Inflammatory macrophage treated with lipopolysaccharide for 1 hour (primary cell): ENCODE data around the gene USF1.
A peak's percentile ranks its signal among the peaks of the same experiment; 100 is the strongest.
"Not testable (repeated sequence)": the region's sequence is repeated elsewhere in the genome, so short reads cannot be mapped to it uniquely, and the experiment has no call there.

ENCODE experiments used
- DNase-seq, 2 donors: peaks; one replicate each; pipeline ENCODE4 v3.0.0-alpha.2; 2020 to 2022

Gene USF1

DNA sequence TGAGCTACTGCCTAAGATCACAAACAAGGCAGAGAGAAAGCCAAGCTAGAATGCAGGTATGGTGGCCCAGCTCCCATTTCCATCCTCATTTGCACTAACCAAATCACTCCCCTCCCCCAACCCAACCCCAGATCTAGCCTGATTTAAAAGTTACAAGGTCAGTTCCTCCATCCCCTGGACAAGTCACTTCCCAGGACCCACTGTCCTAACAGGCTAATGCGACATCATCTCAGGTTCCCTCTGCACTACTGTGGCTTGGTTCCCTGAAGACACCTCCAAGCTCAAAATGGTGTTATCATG, 27.2 kb downstream of the USF1 start:
- no peak for DNase-seq

DNA sequence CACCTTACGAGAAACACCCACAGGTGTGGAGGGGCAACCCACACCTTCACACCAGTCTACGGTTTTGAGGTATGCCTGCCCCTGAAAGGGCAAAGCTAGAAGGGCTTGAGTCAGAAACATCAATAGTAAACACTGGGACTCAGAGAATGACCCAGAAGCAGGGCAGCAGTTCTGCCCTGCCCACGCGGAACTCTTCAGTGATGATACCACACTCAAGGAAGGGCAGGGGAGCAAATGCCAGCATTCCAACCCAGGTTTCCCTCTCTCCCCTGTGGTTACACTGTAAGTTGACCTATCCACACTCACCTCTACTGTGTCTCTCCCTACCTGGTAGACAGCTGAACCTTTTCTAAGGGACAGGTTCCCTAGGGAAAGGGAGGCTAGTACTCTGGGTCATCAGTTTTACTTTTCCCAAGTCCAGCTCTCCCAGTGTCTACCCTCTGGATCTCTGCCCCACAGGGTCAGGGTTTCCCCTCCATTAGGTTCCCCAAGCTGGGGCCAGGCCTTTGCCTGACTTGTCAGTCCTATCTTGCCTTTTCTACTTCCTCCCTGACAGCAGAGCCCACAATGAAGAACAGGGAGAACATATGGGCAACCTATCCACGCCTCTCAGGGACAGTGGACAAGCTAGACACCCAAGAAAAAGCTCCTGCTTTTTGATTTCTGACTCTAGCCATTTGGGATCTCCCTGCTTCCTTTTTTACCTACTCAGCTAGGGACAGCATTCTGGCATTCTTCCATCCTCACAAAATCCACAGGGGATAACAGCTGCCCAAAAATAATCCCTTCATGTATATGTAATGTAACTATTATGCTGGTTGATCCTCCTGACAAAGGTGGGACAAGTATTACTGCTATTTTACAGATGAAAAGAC, 27.8 kb downstream of the USF1 start:
- peak; percentile 34 to 49 for DNase-seq

DNA sequence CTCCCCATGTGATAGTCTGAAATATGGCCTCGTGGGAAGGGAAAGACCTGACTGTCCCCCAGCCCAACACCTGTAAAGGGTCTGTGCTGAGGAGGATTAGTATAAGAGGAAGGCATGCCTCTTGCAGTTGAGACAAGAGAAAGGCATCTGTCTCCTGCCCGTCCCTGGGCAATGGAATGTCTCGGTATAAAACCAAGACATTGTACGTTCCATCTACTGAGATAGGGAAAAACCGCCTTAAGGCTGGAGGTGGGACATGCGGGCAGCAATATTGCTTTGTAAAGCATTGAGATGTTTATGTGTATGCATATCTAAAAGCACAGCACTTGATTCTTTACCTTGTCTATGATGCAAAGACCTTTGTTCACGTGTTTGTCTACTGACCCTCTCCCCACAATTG, 28.6 kb downstream of the USF1 start:
- DNase-seq: not testable (repeated sequence)

DNA sequence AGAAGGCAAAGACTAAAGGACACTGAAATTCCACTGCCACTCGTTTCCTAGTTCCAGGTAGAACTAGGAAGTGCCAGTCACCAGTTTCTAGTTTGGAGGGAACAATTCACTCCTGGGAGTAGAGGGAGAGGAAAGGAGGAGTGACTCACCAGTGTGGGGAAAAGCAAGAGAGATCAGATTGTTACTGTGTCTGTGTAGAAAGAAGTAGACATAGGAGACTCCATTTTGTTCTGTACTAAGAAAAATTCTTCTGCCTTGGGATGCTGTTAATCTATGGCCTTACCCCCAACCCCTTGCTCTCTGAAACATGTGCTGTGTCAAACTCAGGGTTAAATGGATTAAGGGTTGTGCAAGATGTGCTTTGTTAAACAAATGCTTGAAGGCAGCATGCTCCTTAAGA, 29.1 kb downstream of the USF1 start:
- not testable (repeated sequence) for DNase-seq

DNA sequence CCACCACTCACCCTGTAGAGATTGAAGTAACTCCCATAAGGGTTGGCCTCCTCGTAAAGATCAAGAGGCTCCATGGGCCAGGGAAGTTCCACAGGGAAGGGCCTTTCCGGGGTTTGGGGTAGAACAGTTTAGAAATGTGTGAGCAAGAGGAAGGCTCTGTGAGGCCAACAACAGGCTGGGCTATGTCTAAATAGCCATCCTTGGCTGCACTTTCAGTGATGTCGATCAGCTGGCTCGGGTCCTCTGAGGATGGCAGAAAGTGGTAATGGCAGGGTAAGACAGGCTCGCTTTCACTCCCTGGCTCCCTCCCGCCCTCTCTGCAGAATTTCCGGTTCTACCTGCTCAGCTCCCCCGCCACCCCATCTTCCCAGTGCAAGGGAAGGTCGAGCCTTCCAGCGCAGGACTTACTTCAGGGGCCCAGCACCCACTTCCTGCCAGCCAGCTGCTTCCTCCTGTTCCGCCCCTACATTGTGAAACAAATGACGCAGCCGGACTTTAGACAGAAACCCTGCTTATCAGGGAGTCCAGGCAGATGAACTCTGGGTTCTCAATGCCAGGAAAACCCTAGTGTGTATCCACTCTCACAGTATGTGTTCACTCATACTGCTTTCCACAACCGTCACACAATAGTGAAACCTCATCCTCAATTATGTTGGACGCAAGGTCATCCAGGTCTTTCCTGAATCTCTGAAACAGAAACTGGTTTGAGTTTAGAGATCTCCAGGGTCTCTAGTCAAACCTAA, 32.1 kb downstream of the USF1 start:
- DNase-seq: peak; percentile 93 to 96

DNA sequence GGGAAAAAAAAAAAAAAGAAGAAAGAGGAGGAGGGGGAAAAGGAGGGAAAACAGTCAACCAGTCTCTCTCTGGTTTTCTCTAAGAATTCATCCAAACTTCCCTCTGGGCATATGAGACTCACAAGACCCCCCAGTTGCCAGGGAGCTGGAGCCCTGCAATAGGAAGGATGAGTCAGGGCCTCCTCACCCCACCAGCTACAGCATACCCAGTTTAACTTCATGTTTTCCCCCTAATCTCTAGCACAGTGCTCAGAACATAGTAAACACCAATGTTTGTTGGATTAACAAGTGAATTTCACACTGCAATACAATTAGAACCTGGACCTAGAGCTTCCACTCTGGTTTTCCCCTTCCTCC, 32.7 kb downstream of the USF1 start:
- peak in 1 of 2 donors; percentile 91 for DNase-seq

DNA sequence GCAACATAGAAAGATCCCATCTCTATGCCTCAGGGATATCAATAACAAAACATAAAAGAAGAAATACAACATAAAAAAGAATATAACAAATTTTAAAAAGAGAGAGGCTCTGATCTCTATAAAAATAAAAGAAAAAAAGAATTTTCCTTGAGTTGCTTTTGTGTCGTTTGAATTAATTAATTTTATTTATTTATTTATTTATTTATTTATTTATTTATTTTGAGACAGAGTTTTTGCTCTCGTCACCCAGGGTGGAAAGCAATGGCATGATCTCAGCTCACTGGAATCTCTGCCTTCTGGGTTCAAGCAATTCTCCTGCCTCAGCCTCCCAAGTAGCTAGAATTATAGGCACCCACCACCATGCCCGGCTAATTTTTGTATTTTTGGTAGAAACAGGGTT, 33.4 kb downstream of the USF1 start:
- DNase-seq: no peak

DNA sequence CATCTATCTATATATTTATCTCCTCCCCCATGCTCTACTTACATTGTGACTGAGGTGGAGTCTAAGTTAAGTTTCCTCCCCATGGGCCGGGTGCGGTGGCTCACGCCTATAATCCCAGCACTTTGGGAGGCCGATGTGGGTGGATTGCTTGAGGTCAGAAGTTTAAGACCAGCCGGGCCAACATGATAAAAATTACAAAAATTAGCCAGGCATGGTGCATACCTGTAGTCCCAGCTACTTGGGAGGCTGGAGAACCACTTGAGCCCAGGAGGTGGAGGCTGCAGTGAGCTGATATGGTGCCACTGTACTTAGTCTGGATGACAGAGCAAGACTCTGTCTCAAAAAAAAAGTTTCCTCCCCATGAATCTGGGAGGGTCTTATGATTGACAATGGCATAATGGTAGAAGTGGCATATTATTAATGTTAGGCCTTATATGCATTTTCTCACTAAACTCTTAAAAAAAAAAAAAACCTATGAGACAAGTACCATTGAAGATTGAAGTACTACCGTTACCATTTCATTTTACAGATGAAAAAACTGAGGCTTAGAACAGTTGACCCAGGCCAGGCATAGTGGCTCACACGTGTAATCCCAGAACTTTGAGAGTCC, 36.1 kb downstream of the USF1 start:
- no peak for DNase-seq

DNA sequence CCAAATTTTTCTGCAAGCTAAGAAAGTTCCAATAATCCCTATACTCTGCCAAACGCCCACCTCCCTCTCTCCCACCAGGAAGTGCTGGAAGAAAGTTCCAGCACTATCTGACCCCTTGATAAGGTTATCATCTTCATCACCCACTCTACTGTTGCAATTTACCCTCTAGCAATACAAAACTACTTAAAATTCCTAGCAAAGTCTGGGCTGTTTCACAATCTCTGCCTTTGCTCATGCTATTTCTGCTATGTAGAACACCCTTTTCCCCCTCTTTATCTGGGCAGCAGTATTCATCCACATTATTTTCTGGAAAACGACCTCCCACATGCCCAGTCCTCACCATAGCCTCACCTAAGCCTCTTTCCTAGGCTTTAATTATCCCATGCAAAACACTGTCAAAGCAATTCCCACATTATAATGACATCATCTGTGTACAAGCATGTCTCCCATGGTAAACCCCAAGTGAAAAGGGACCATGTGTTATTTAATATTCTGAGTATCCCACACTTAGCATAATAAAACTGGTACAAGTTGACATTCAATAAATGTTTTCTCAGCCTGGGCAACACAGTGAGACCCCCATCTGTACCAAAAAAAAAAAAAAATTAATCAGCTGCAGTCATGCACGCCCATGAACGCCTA, 36.8 kb downstream of the USF1 start:
- peak in 1 of 2 donors; percentile 34 for DNase-seq

DNA sequence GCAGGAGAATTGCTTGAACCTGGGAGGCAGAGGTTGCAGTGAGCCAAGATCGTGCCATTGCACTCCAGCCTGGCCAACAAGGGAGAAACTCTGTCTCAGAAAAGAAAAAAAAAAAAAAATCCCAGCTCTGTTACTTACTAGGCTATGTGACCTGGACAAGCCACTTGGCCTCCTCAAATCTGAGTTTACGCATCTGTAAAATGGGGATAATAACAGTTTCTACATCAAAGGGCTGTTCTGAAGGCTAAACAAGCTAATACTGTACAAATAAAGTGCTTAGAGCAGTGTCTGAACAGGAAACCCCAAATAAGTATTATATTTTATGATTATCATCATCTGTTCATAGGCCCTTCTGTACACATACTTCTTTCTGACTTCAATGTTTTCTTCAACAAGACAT, 38.4 kb downstream of the USF1 start:
- DNase-seq: no peak

DNA sequence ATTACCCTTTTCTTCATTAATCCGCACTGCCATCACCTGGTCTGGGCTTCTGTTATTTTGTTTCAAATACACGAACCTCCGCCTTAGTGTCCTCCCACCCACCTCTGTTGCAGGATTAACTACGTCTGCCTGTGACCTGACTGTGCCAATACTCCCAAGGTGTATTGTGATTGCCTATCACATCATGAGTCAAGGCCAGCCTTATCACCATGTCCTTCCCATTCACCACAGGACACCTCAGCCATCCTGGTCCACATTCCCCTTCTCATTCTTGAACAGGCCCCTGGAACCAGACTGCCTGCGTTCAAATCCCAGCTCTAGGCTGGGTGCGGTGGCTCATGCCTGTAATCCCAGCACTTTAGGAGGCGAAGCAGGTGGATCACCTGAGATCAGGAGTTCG, 39.2 kb downstream of the USF1 start:
- no peak for DNase-seq

DNA sequence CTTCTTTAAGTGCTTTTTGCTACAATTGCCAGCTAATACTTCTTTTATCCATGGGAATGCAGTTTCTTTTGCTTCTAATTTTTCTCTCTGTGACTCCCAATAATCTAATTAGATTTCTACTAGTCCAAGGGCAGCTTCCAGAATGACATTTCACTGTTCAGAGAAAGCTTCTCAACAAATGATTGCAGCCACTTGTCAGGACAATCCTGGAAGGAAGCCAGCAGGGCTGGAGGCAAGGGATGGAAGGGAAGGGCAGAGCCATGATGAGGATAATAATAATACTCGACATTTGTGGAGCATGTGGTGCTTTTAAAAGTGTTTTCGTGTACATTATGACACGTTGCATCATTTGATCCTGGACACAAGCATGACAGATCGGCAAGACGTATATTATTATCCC, 44.3 kb downstream of the USF1 start:
- no peak for DNase-seq

DNA sequence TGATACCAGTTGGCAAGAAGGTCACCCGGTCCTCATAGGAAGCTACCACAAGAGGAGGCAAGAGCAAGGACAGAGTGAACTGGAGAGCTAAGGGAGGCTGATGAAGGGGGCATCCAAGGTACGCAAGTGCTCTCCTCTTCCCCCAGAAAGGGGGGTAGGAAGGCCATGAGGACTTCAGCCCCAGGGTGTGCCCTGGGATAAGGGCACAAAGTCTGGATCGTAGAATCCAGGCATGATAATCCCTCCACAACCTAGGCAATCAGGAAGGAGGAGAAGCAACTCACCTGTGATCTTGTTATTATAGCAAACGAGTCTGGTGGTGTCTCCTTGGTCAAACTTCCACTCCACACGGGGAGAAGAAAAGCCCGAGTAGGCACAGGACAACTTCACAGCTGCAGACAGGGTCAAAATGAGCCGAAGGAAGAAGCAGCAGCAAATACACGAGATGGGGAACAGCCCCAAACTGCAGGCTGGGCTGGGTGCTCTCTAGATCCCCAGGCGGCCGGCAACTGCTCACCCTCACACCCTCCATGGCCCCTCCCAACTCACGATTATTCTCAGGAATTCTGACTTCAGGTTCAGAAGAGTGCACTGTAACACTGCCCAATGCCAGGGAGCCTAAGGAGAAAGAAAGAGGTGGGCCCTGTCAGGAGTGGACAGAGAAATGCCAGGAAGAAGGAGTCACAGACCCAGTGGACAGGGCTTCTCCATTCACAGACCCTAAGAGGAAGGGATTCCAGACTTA, 44.9 kb downstream of the USF1 start:
- DNase-seq: no peak

DNA sequence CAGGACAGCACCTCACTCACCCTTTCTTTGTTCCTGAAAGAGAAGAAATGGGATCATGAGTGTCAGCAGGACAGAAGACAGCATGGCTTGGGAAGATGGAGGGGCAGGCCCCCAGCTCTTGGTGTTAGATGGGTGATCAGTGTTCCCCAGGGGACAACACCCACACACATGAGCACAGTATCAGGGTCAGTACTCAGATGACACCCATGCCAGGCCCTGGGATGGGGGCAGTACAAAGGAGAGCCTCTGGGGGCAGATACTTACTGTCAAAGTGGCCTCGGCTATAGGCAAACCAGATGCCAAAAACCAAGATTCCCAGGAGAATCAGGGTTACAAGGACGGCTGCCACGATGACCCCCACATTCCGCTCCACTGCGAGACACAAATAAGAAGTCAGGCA, 46.4 kb downstream of the USF1 start:
- no peak for DNase-seq

DNA sequence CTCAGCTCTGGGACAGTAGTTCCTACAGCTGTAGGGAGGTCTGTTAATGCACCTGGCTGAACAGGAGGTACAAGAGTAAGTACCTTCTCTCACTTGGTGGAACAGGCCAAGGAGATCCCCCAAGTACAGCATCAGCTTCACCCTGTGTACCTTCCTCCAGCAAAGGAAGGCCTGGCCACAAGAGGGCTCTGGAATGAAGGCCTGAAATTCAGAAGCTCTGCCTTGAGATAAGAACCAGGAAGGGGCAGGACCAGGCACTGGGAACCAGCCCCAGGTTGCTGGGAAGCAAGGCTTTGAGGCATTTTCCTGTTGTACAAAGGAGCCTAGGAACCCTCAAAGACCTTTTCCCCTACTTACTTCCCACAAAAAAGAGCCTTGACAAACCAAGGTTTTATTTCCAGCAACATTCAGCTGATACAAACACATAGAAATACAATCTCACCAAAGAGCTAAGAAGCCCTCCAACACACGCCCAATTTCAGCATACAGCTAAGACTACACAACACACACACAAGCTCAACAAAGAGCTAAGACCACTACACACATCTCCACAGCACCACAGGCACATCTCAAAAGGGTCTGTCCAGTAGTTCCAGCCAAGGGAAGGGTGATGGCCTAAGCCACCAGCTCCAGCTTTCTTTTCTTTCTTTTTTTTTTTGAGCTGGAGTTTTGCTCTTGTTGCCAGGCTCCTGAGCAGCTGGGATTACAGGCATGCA, 48.3 kb downstream of the USF1 start:
- DNase-seq: peak; percentile 58 to 71

DNA sequence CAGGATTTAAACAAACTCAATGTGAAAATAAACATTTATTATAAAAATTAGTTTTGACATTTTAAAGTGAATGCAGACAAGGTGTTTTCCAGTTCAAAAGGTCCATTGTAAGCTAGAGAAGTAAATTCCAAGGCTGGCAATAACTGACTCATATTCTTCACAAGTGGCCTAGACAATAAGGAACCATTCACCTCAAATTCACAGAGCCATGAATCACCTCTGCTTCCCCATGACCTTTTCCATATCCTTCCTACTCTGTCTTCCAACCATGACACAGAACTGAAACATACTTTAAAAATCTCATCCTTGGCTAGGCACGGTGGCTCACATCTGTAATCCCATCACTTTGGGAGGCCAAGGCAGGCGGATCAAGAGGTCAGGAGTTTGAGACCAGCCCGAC, 49.6 kb downstream of the USF1 start:
- DNase-seq: peak; percentile 43 to 73

DNA sequence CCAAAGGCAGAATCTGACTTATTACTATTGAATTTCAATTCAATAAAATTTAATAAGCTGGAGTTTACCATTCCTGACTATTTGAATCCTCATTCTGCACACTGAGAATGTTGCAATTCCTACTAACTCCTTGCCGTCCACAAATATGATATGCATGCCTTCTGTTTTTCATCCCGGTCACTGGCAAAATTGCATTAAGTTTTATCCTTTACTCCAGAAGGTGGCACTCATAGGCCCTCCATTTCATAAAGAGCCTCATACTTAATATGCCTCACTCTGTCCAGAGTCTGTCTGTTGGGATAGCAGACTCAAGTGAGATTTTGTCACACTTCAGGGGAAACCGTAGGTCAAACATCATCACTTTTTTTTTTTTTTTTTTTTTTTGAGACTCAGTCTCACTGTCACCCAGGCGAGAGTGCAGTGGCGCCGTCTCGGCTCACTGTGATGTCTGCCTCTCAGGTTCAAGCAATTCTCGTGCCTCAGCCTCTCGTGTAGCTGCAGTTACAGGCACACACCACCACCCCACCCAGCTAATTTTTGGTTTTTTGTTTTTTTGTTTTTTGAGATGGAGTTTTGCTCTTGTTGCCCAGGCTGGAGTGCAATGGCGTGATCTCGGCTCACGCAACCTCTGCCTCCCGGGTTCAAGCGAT, 52.1 kb downstream of the USF1 start:
- peak; percentile 34 to 56 for DNase-seq

DNA sequence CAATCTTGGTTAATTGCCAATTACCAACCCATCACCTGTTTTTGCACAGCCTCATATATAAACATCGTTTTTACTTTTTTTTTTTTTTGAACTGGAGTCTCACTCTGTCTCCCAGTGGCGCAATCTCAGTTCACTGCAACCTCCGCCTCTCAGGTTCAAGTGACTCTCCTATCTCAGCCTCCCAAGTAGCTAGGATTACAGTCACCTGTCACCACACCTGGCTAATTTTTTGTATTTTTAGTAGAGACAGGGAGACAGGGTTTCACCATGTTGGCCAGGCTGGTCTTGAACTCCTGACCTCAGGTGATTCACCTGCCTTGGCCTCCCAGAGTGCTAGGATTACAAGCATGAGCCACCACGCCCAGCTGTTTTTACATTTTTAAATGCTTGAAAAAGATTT, 53.7 kb downstream of the USF1 start:
- DNase-seq: not testable (repeated sequence)
